Transverse colon (tissue), 3 donors: Measurements from ENCODE around the gene PIF1.

Experiments used
- EP300 ChIP-seq: sonication (generic); formaldehyde crosslinking; IDR thresholded peaks from one replicate; pipeline ENCODE4 v1.6.1; 2017; ENCODE audit warnings: antibody characterized with exemption, low read depth
- POLR2A ChIP-seq: fragments of 450-650 bp; IDR thresholded peaks from one replicate; pipeline ENCODE4 v1.6.1; 2016; ENCODE audit warnings: antibody characterized with exemption, mild to moderate bottlenecking, moderate library complexity
- TF ChIP-seq, protein P1 (sequence below), 5 experiments: fragments of 200-600 bp in 3 of 5; fragments of 450-650 bp in 2 of 5; sonication (generic) in 3 of 5; IDR thresholded peaks; 1 replicate in 2 of 5; 2 replicates in 3 of 5; pipeline ENCODE4 v1.5.1; 2016 to 2017; ENCODE audit warnings: antibody characterized with exemption in 5 of 5, inconsistent platforms in 3 of 5, mild to moderate bottlenecking in 2 of 5, moderate library complexity in 1 of 5

DNA sequence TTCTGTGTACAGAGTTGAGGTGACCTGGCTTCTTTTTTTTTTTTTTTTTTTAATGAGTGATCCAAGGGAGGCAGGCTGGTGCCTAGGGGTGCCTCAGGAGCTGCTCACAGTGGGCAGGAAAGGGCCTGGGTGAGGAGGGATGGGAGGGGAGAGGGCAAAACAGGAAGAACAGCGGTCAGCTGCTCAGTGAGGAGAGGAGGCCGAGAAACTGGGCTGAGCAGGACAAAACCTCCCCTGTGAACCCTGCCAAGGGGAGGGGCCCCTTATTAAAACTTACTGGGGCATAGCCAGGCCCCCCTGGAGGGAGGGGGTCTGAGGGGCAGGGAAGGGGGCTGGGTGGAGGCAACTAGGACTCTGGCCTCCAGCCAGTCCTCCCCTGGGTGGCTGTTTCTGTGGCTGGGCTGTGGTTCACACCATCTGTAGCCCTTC is 19.8 kb upstream of the PIF1 start:
- TF ChIP-seq, protein P1, sequence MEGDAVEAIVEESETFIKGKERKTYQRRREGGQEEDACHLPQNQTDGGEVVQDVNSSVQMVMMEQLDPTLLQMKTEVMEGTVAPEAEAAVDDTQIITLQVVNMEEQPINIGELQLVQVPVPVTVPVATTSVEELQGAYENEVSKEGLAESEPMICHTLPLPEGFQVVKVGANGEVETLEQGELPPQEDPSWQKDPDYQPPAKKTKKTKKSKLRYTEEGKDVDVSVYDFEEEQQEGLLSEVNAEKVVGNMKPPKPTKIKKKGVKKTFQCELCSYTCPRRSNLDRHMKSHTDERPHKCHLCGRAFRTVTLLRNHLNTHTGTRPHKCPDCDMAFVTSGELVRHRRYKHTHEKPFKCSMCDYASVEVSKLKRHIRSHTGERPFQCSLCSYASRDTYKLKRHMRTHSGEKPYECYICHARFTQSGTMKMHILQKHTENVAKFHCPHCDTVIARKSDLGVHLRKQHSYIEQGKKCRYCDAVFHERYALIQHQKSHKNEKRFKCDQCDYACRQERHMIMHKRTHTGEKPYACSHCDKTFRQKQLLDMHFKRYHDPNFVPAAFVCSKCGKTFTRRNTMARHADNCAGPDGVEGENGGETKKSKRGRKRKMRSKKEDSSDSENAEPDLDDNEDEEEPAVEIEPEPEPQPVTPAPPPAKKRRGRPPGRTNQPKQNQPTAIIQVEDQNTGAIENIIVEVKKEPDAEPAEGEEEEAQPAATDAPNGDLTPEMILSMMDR (IDR thresholded peaks at IDR 0.05), result no peak
- TF ChIP-seq POLR2A (no peak), EP300 (no peak)
